Measurements from ENCODE around the gene UBL4B.

Gene UBL4B

DNA sequence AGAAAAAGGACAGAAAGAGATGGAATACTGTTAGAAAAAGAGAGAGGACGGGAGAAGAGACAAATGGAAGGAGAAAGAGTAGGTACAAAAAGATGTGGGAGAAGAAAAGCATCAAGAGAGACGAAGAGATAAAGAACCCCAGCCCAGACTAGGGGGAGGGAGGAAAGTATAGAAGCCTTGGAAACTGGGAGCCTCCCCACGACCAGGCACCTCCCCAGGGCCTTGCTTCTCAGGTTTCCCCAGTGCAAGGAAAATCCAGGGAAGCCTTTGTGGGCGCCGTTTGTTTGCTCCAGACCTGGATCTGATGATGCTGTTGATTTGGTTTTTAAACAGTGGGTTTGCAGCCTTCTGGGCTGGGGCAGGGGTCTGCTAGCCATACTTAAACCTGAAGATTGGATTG lies 26.6 kb upstream of the UBL4B start:
- no peak for DNase-seq (ENCODE audit: low read depth)

DNA sequence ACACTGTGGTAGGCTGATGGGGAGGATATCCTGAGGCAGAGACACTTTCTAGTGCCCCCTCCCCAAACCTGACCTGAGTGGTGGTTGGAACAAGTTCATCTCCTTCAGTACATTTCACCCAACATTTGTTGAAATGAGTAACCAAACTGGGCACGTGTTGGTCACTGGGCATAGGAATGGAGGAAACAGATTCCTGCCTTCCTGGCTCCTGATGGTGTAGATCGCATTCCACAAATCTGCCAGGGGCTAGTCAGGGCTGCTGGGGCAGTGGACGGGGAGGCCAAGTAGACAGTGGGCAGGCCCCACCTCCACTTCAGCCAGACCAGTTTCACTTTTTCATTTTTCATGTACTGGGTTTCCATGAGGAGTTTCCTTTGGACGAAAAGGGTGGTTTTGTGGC lies 25.3 kb upstream of the UBL4B start:
- DNase-seq (ENCODE audit: low read depth) = no peak

DNA sequence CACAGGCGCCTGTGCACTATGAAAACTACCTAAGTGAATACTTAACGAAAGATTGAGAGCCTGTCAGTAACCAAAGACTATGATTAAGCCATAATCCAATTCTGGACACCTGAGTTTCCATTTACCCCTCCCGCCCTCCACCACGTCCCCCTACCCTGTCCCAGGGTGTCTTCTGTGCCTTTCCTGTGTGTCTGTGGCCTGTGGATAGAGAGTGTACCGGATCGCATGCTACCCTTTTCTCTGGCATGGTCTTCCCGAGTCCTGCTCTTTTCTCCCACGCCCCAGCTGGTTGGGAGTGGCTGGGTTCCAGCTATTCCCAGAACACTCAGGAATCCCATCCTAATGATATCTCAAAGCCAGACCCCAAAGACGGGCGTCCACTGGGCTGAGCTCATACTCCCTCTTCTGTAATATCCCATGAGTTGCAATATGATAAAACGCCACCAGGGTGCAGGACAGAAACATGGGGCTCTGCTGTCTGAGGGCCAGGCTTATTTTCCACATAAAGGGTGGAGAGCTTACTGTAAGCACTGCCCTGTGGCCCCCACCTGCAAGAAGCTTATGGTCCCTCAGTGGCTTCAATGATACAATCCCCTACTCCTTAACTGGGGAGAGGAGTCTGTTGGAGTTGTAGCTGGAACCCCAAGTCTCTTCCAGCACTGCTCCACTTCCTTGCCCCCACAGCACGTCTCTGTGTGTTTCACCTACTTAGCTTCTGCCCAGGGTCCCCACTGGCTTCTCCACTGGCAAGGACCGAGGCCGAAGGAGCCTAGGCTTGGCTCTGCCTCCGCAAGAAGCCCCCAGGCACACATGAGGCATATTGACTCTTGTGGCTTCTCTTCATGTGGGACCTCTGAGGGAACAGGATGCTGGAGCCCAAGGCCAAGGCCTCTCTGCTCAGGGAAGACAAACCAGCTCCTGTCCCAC lies 24.2 kb upstream of the UBL4B start:
- no peak for DNase-seq (ENCODE audit: low read depth)

DNA sequence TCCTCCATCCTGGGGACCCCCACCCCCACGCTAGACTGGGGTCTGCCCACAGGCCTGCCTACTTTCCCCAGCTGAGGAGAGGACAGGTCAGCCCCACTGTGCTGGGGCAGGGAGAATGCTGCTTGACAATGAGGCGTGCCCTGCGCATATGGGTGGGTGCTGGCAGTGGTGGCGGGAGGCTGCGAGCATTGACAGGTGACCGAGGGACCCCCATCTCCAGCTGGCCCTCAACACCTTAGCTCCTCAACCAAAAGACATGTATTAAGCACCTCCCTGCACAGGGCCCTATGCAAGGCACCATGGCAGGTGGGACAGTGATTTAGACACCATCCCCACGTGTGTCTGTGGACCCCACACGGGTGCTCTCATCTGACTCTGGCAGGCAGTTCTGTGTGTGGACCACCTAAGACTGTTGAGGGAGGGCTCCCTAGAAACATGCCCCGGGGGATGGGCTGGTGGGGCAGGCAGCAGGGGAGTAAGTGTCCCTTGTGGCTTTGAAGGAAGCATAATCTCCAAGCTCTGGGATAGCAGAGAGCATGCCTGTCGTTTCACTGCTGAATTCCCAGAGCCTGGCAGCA lies 23.4 kb upstream of the UBL4B start:
- no peak for DNase-seq (ENCODE audit: low read depth)

DNA sequence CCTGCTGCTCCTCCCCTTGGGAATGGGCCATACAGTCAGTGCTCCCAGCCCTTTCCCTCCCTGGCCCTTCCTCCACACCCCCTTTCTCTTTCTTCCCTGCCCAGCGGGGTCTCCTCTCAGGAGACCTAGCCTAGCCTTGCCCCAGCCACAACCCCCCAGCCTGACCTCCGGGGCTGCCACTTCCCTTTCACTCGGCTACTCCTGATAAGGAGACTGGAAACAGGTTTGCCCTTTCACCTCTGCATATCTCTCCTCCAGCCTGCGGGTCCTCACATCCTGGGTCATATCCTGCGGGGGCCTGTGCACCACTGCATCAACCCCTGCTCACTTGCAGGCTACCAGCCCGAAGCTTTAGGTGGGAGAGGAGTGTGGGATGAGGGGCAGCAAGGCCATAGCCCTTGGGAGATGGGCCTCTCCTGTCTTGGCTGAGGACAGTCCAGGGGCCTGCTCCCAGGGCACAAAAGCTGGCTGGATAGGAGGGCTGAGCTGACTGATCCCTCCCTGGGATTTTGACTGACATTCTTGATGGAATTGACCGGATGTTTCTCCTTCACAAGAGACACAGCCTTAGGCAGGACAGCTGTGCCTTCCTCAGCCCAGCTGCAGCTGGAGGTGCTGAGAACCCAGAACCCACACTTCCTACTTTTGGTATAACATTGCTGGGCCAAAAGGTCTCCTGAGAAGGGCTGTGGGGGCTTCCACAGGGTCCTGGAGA lies 22.5 kb upstream of the UBL4B start:
- no peak for DNase-seq (ENCODE audit: low read depth)

- no peak for DNase-seq (ENCODE audit: low read depth)
Observed at GRCh38 chr1:110091381-110091780, 20.9 kb upstream of the UBL4B start.

DNA sequence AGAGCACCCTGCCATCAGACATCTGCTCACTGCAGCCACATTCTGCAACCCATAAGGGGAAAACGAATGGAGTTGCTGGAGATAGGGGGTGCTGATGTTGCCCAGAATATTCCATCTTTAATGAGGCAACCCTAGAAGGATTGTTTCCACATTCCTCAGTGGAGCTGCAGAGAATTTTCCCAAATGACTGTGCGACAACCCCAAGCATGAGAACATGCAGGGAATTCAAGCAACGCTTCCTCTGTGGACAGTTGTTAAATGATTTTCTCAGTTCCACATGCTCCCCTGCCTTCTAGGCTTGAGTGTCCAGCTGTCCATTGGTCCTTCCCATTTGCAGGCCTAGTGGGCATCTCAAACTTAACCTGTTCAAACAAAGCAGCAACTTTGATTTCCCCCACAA lies 20.5 kb upstream of the UBL4B start:
- DNase-seq (ENCODE audit: low read depth) = no peak

DNA sequence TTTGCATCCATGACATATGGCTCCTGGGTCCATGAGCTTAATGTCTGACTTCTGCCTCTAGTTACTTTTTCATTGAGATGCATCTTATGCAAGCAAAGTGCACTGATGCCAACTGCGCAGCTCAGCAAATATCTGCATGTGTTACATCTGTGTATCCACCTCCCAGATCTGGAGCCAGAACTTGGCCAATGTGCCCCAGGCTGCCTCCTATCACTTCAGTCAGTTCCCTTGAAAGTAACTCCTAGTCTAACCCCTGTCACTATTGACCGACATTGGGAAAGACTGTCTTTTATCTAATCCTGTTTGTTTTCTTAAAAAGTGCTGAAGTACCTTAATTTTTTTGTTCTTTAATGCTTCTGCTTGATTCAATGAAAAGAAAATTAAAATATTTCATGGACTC lies 19.3 kb upstream of the UBL4B start:
- DNase-seq (ENCODE audit: low read depth) = no peak

DNA sequence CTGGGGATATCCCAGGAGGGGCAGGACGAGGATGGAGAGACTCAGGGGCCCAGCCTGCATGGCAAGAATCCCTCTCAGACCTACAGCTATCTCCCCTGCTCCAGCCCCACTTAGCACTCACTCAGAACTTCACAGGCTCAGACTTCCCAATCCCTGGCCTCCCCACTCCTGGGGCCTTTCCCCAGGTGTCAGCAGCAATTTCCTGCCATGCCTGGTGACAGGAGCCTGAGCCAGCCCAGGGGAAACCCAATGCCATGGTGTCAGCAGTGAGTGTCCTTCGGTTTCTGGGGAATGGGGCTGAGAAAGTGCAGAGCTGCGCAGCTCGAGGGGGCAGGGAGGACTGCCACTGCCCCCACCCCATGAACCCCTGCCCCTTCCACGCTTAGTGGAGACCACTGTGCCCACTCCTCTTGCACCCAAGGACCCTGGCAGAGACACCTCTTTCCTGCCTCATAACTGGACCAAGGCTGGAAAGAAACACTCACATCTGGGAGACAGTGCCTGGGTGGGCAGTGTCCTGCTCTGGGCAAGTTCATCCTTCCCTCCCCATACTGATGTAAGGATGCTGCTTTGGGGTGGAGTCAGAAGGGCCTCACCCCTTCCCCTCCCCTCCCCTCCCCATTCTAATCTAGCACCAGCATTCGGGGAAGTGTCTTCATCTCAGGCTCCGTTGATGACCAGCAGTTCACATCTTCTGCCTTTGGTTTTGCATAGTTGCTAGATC lies 17.1 kb upstream of the UBL4B start:
- DNase-seq (ENCODE audit: low read depth) = no peak

DNA sequence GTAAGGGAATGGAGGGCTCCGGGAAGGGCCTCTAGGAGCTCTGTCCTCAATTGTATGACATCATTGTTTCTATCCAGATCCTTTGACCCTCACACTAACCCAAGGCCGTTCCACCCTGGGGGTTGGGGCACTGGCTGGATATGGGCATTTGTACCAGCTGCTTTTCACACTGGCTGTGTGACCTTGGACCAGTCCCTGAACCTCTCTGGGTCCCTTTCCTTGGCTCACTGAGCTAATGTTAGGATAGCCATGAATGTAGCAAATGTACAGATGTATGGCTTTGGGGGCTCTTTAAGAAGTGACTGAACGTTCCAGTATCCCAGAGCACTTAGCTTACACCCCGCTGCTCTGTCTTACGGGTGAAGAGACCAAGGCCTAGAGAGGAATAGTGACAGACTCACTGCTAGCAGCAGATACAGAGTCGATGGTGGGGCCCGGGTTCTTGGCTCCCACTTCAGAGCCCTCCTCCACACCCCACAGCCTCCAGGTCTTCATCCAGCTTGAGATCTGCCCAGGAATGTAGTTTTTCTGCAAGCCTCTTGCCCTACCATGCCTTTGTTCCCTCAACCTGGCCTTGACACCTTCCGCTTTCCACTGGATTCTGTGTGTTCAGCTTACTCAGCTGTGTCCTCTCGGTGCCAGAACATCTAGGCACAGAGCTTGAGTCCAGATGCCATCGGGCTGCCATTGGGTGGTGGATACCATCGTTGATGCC lies 14.6 kb upstream of the UBL4B start:
- no peak for DNase-seq (ENCODE audit: low read depth)

DNA sequence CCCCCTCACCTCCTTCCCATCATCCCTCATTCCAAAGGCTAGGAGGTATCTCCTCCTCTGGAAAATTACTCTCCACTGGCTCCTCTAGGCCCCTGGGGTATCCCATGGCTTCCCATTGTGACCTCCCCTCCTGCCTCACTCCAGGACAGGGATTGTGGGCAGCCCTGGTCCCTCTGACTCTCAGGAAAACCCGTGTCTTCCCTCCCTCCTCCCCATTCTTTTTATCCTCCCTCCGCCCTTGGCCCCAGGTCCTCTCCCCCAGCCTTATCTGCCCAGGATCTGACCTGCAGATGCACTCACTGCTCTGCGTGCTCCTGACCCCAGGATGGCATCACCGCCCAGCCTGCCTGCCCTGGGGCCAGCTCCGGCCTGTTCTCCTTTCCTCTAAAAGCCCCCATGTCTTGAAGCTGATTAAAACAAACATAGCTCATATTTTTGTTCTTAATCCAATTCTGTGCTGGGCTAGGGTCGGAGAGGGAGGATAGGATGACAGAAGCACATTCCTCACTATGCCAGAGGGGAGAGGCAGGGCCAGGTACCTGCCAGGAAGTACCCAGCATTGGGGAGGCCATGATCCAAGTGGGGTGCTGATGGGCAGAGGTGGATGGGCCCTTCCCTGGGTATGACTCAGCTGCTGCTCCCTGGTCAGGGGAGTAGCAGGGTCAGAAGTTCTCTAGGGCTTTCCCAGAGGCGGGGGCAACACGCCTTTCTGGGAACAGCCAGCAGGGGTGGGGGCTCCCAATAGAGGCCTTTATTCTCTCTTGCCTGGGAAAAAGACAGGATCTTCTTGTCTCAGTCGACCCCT lies 13.8 kb upstream of the UBL4B start:
- no peak for DNase-seq (ENCODE audit: low read depth)

DNA sequence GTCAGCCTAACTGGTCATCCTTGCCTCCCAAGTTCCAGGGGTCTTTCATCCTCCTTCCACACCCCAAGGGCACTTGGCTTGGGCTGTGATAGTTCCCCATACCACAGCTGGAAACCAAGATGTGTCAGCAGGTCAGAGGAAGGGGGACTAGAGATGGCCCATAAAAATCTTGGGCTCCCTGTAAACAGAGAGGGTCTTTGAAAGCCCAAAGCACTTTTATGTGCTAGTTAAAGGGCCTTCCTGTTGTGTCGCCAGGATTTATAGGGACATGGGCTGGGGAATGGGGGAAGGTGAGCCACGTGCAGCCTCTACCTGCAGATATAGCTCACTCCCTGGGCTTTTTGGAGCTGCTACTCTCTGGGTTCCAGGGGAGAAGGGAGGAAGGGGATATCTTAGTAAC lies 11.9 kb upstream of the UBL4B start:
- no peak for DNase-seq (ENCODE audit: low read depth)

DNA sequence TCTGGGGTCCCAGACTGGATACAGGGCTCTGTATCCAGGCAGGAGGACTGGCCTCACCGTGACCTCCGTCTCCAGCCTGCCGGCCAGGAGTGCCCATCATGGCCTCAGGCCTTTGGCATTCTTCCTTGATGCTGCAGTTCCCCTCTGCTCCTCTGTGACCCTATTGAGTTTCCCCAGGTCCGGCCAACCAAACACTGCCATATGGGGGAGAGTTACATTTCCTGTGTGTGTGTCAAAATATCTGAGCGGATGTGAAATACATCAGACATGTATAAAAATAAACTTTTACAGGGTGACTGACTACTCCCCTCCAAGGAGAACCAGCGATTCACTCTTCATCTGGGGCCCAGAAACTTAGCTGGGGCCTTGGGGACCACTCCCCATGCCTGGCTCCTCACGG lies 10.2 kb upstream of the UBL4B start:
- DNase-seq (ENCODE audit: low read depth) = no peak

DNA sequence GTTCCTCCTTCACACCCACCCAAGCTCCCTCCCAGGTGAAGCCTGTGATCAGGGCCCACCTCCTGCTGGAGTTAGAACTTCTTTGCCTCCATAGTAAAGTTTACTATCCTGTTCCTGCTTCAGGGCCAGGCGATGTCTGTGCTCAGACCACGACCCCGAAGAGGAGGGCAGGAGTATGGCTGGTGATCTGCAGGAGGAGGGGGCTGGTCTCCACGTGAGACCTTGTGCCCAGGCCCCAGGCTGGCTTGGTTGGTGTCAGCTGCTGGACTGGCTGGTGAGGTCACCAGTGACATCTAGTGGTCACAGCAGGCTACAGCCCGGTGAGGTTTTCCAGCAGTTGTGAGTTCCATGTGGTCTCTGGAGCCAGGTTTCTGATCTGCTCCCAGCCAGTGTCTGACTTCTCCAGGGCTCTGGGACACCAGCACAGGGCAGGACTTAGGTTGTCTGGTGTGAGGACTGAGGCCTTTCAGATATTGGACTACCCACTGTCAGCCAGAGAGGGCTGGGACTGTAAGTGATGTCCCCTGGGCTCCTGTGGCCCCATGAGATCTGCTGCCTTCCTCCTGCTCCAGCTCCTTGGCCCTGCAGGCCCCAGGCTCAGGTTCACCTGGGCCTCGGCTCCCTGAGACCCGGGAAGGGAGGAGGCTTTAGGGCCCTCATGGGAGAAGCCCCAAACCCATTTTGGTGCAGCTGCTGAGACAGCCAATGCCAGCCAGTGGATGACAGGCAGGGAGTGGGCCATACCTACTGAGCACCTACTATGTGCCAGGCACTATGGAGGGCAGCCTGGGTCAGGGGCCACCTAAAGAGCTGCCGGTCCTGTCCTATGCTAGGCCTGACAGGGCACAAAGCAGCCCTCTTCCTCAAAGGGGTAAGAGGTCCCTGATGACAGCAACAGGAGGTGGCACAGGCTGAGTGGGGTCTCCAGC lies 6.0 kb upstream of the UBL4B start:
- DNase-seq (ENCODE audit: low read depth) = peak; percentile 48

- no peak for DNase-seq (ENCODE audit: low read depth)
Observed at GRCh38 chr1:110107867-110108469, 4.3 kb upstream of the UBL4B start.

DNA sequence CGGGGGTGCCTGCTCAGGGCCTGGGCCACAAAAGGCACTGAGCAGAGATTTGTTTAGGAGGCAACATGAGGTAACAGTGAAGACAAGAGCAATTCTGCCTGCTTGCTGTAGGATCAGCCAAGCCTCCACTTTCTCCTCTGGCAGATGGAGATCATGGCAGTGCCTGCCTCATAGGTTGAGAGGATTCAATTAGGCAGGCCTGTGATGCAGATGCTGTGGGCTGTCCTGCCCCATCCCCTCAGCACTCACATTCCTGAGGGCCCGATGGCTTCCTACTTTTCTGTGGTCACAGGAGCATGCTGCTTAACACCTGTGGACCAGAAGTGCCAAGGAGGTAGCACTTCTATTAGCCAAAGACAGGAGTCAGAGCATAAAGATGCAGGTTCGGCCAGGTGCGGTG lies 1.2 kb upstream of the UBL4B start:
- DNase-seq (ENCODE audit: low read depth) = no peak

DNA sequence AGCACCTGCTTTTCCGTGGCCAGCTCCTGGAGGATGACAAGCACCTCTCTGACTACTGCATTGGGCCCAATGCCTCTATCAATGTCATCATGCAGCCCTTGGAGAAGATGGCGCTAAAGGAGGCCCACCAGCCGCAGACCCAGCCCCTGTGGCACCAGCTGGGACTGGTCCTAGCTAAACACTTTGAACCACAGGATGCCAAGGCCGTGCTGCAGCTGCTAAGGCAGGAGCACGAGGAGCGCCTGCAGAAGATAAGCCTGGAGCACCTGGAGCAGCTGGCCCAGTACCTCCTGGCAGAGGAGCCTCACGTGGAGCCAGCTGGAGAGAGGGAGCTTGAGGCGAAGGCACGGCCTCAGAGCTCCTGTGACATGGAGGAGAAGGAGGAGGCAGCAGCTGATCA lies 413 bp downstream of the UBL4B start:
- DNase-seq (ENCODE audit: low read depth) = no peak

- no peak for DNase-seq (ENCODE audit: low read depth)
Observed at GRCh38 chr1:110113551-110113950, 1.3 kb downstream of the UBL4B start.

DNA sequence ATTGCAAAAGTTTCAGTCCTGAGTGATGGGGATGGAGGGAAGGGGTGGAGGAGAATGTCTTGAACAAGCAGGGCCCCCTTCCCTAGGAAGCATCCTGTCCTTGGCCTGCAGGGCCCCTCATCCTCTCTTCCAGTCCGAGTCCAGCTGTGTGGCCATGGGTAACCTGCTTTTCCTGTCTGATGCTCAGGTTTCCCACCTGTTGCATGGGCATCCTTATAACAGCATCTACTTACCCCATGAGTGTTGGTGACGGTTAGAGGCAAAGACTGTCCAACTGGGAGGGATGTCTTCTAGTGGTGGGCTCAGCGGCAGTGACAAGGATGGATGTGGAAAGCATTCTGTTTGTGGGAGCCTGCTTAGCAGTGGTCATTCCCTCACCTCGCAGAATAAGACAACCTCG lies 1.9 kb downstream of the UBL4B start:
- no peak for DNase-seq (ENCODE audit: low read depth)
